Stimulated activated CD8-positive, alpha-beta memory T cell treated with anti-CD3 and anti-CD28 coated beads, Interleukin-4, amount 100 ng/mL, for 4 hours (primary cell): Measurements from ENCODE around the gene DNAH17.

Source experiments
- DNase-seq, 2 donors: peaks; one replicate each; pipeline ENCODE4 v3.0.0-alpha.2; 2020; ENCODE audit warnings: low read depth in 2 of 2, low spot score in 1 of 2

Gene DNAH17

GRCh38 chr17:78577296-78577695 is at the start of gene DNAH17:
DNAH17 (minus strand) TSS chr17:78577396; CDS start chr17:78575057, 2,339 bp downstream.
- no peak for DNase-seq

GRCh38 chr17:78624324-78625151 is 47.3 kb upstream of the DNAH17 start:
- no peak for DNase-seq

GRCh38 chr17:78623541-78623940 is 46.3 kb upstream of the DNAH17 start:
- DNase-seq, result no peak

- no peak for DNase-seq
Measured at GRCh38 chr17:78622491-78623265, 45.5 kb upstream of the DNAH17 start.

GRCh38 chr17:78621720-78622490 is 44.7 kb upstream of the DNAH17 start:
- no peak for DNase-seq

GRCh38 chr17:78620099-78620498 is 42.9 kb upstream of the DNAH17 start:
- DNase-seq, result no peak

GRCh38 chr17:78619334-78619733 is 42.1 kb upstream of the DNAH17 start:
- DNase-seq, result no peak

GRCh38 chr17:78618264-78619066 is 41.3 kb upstream of the DNAH17 start:
- no peak for DNase-seq

- no peak for DNase-seq
Measured at GRCh38 chr17:78617511-78618061, 40.4 kb upstream of the DNAH17 start.

GRCh38 chr17:78616946-78617345 is 39.8 kb upstream of the DNAH17 start:
- no peak for DNase-seq

- DNase-seq, result no peak
Measured at GRCh38 chr17:78615631-78616030, 38.4 kb upstream of the DNAH17 start.

GRCh38 chr17:78613416-78613815 is 36.2 kb upstream of the DNAH17 start:
- no peak for DNase-seq

- DNase-seq, result no peak
Measured at GRCh38 chr17:78611607-78612006, 34.4 kb upstream of the DNAH17 start.

- no peak for DNase-seq
Measured at GRCh38 chr17:78610951-78611511, 33.8 kb upstream of the DNAH17 start.

GRCh38 chr17:78609191-78609641 is 32.0 kb upstream of the DNAH17 start:
- DNase-seq, result no peak

GRCh38 chr17:78608804-78609186 is 31.6 kb upstream of the DNAH17 start:
- no peak for DNase-seq

- DNase-seq, result no peak
Measured at GRCh38 chr17:78608122-78608803, 31.1 kb upstream of the DNAH17 start.

- DNase-seq, result no peak
Measured at GRCh38 chr17:78607038-78607437, 29.8 kb upstream of the DNAH17 start.

- DNase-seq, result no peak
Measured at GRCh38 chr17:78605886-78606285, 28.7 kb upstream of the DNAH17 start.
